Astrocyte (in vitro differentiated cells and primary cell): ENCODE data around the gene PSD4. TPM values are rescaled to one million over a fixed set of nuclear protein-coding genes. Genes with fewer than 3 reads are reported as not detected.
A peak's percentile ranks its signal among the peaks of the same experiment; 100 is the strongest.

Source experiments
- DNase-seq: peaks from one replicate; pipeline ENCODE4 v3.0.0-alpha.2; 2010; ENCODE audit warnings: low read depth
- FAIRE-seq: peaks from 2 replicates; lab custom pipeline; 2011; peaks lifted over from hg19 to GRCh38; lab: Jason Lieb, UNC
- H2AFZ ChIP-seq: 2 replicates; pipeline ENCODE4 v1.6.0; 2012; ENCODE audit warnings: low read depth, low read length, inconsistent platforms
- H3K27ac ChIP-seq: 2 replicates; pipeline ENCODE4 v1.5.1; 2011; ENCODE audit warnings: low read depth, low read length, inconsistent platforms
- H3K27me3 ChIP-seq: 2 replicates; pipeline ENCODE4 v1.6.0; 2011; ENCODE audit warnings: low read length, inconsistent platforms; ENCODE audit not compliant: insufficient read depth
- H3K36me3 ChIP-seq: 2 replicates; pipeline ENCODE4 v1.5.1; 2011; ENCODE audit warnings: low read length, inconsistent platforms; ENCODE audit not compliant: insufficient read depth
- H3K4me1 ChIP-seq: 2 replicates; pipeline ENCODE4 v1.5.1; 2011; ENCODE audit warnings: low read length, inconsistent platforms; ENCODE audit not compliant: insufficient read depth
- H3K4me2 ChIP-seq: 2 replicates; pipeline ENCODE4 v1.6.0; 2012; ENCODE audit warnings: low read length, inconsistent platforms
- H3K4me3 ChIP-seq: 2 replicates; pipeline ENCODE4 v1.5.1; 2011; ENCODE audit warnings: low read depth, mild to moderate bottlenecking, low read length, inconsistent platforms; ENCODE audit not compliant: insufficient read depth
- H3K79me2 ChIP-seq: 2 replicates; pipeline ENCODE4 v1.6.0; 2012; ENCODE audit warnings: mild to moderate bottlenecking, low read length, inconsistent platforms; ENCODE audit not compliant: insufficient read depth
- H3K9ac ChIP-seq: 2 replicates; pipeline ENCODE4 v1.6.0; 2012; ENCODE audit warnings: mild to moderate bottlenecking, low read length, inconsistent platforms
- H3K9me3 ChIP-seq: 2 replicates; pipeline ENCODE4 v1.5.1; 2012; ENCODE audit warnings: low read depth, mild to moderate bottlenecking, low read length, inconsistent platforms; ENCODE audit not compliant: insufficient read depth
- H4K20me1 ChIP-seq: 2 replicates; pipeline ENCODE4 v1.6.0; 2012; ENCODE audit warnings: low read length, inconsistent platforms; ENCODE audit not compliant: insufficient read depth
- H3K27ac Mint-ChIP-seq: one replicate; pipeline ENCODE4 v1.8.0; 2021; ENCODE audit warnings: mild to moderate bottlenecking, mixed read lengths; ENCODE audit not compliant: unreplicated experiment
- H3K27me3 Mint-ChIP-seq: one replicate; pipeline ENCODE4 v1.8.0; 2021; ENCODE audit warnings: low read depth, mixed read lengths; ENCODE audit not compliant: unreplicated experiment
- H3K36me3 Mint-ChIP-seq: one replicate; pipeline ENCODE4 v1.8.0; 2021; ENCODE audit warnings: low read depth, mixed read lengths; ENCODE audit not compliant: unreplicated experiment
- H3K4me1 Mint-ChIP-seq: one replicate; pipeline ENCODE4 v1.8.0; 2021; ENCODE audit warnings: low read depth, mixed read lengths; ENCODE audit not compliant: unreplicated experiment
- H3K4me3 Mint-ChIP-seq: one replicate; pipeline ENCODE4 v1.8.0; 2021; ENCODE audit warnings: mild to moderate bottlenecking, moderate library complexity, mixed read lengths; ENCODE audit not compliant: unreplicated experiment
- H3K9me3 Mint-ChIP-seq: one replicate; pipeline ENCODE4 v1.8.0; 2021; ENCODE audit warnings: mild to moderate bottlenecking, mixed read lengths; ENCODE audit not compliant: unreplicated experiment
- CTCF ChIP-seq: IDR thresholded peaks from 2 replicates; pipeline ENCODE4 v1.5.1; 2011; ENCODE audit warnings: low read depth, mild to moderate bottlenecking, inconsistent platforms, low read length, moderate library complexity; ENCODE audit not compliant: insufficient read depth
- EZH2 ChIP-seq: IDR thresholded peaks from 2 replicates; pipeline ENCODE4 v1.6.1; 2012; ENCODE audit warnings: mild to moderate bottlenecking, low read length, inconsistent platforms; ENCODE audit not compliant: insufficient read depth
- total RNA-seq: library from RNA; stranded (reverse); gene quantifications from 2 replicates; pipeline ENCODE4 v1.2.1, GENCODE V29; 2021

Gene PSD4
- total RNA-seq, 1 donor from 2014 or later: 4.0 TPM

DNA sequence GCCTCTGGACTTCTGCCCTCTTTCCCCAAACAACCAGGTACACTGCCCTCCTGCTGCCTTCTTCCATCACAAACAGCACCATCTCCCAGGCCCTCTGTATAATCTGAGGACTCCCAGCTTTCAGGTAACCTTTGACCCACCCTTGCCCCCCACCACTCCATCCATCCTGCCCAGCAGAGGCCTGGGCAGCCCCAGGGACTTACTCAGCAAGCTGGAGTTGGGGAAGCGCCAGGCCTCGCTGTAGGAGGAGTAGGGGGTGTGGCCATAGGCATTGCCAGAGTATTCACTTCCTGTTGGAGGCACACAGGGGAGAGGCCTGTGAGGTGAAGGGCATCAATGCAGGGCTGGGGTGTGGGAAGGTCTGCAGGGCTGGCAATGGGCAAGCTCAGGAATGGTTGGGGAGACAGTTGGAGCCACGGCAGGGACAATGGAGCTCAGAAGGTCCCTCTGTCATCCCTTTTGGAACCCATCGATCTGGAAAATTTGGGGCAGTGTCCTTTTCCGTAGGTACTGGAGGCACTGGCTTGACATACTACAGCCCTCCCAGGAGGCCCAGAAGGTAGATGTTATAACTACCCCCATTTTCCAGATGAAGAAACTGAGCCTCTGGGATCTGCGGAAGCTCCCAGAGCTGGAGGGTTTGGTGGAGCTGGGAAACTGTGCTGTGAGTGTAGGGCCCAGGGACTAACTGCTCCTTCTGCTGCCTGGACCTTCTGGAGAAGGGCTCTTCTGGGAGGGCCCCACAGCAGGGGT is 46.3 kb downstream of the PSD4 start:
- H3K27ac Mint-ChIP-seq: no peak overlapping the region
- H4K20me1 ChIP-seq: no peaks in the 10 kb centered on the region
- FAIRE-seq: no peak
- H3K9me3 ChIP-seq: no peaks in the 10 kb centered on the region
- peaks cover 2% of the 10 kb centered on the region for H3K9me3 Mint-ChIP-seq
- peaks cover 2% of the 10 kb centered on the region for H3K27me3 Mint-ChIP-seq
- no peak overlapping the region for H3K4me3 ChIP-seq
- no peak for DNase-seq
- H3K79me2 ChIP-seq: no peaks in the 10 kb centered on the region
- no peak overlapping the region for H3K27ac ChIP-seq
- TF ChIP-seq CTCF (no peak), EZH2 (no peak)
- peak overlapping the region; percentile 46 for H2AFZ ChIP-seq
- H3K9ac ChIP-seq: no peak overlapping the region
- H3K4me1 ChIP-seq: peaks cover 27% of the 10 kb centered on the region
- peaks cover 2% of the 10 kb centered on the region for H3K36me3 Mint-ChIP-seq
- peaks cover 17% of the 10 kb centered on the region for H3K4me1 Mint-ChIP-seq
- H3K36me3 ChIP-seq: no peaks in the 10 kb centered on the region
- no peaks in the 10 kb centered on the region for H3K27me3 ChIP-seq
- H3K4me2 ChIP-seq: peak overlapping the region; percentile 2
- no peak overlapping the region for H3K4me3 Mint-ChIP-seq

- no peak for TF ChIP-seq CTCF
- TF ChIP-seq EZH2: no peak
- no peak overlapping the region for H3K27ac Mint-ChIP-seq
- no peak for FAIRE-seq
Measured at GRCh38 chr2:113220970-113221708, 47.4 kb downstream of the PSD4 start.

GRCh38 chr2:113221846-113222245 is 48.1 kb downstream of the PSD4 start:
- Histone ChIP-seq H3K36me3 (no peaks in the 10 kb centered on the region), H3K9ac (no peak overlapping the region), H3K27me3 (no peaks in the 10 kb centered on the region), H4K20me1 (no peaks in the 10 kb centered on the region), H3K4me1 (peaks cover 38% of the 10 kb centered on the region), H3K4me3 (no peak overlapping the region), H3K9me3 (no peaks in the 10 kb centered on the region), H2AFZ (no peak overlapping the region), H3K79me2 (no peaks in the 10 kb centered on the region), H3K27ac (no peak overlapping the region), H3K4me2 (no peak overlapping the region)
- TF ChIP-seq EZH2 (no peak), CTCF (no peak)
- H3K4me3 Mint-ChIP-seq: no peak overlapping the region
- FAIRE-seq: no peak
- no peak for DNase-seq
- no peaks in the 10 kb centered on the region for H3K27me3 Mint-ChIP-seq
- H3K27ac Mint-ChIP-seq: no peak overlapping the region
- H3K9me3 Mint-ChIP-seq: peaks cover 2% of the 10 kb centered on the region
- H3K4me1 Mint-ChIP-seq: peaks cover 24% of the 10 kb centered on the region
- no peaks in the 10 kb centered on the region for H3K36me3 Mint-ChIP-seq

More at GRCh38 chr2:113220970-113221708, 47.4 kb downstream of the PSD4 start:
- no peak for DNase-seq
- no peaks in the 10 kb centered on the region for H3K36me3 ChIP-seq
- Mint-ChIP-seq H3K36me3 (no peaks in the 10 kb centered on the region), H3K4me1 (peaks cover 24% of the 10 kb centered on the region), H3K9me3 (peaks cover 2% of the 10 kb centered on the region), H3K27me3 (no peaks in the 10 kb centered on the region), H3K4me3 (no peak overlapping the region)
- peaks cover 36% of the 10 kb centered on the region for H3K4me1 ChIP-seq
- no peaks in the 10 kb centered on the region for H3K9me3 ChIP-seq
- no peaks in the 10 kb centered on the region for H4K20me1 ChIP-seq
- no peak overlapping the region for H2AFZ ChIP-seq
- H3K27ac ChIP-seq: no peak overlapping the region
- H3K4me3 ChIP-seq: no peak overlapping the region
- H3K9ac ChIP-seq: no peak overlapping the region
- no peaks in the 10 kb centered on the region for H3K27me3 ChIP-seq
- no peak overlapping the region for H3K4me2 ChIP-seq
- no peaks in the 10 kb centered on the region for H3K79me2 ChIP-seq
